ENCODE data around the gene HS6ST2.

Gene HS6ST2

GRCh38 chrX:132590350-132591026 is 367.9 kb downstream of the HS6ST2 start:
- H3K4me1 ChIP-seq (ENCODE audit: insufficient read depth, poor library complexity, severe bottlenecking): no peaks in the 10 kb centered on the region
- no peak for DNase-seq (ENCODE audit: low spot score)
- no peaks in the 10 kb centered on the region for H3K36me3 ChIP-seq (ENCODE audit: low read depth)
- no peak overlapping the region for H3K4me3 ChIP-seq (ENCODE audit: severe bottlenecking)
- H3K27ac ChIP-seq (ENCODE audit: poor library complexity, severe bottlenecking): no peak overlapping the region
- no peak for ATAC-seq (ENCODE audit: low read depth)
- no peak for TF ChIP-seq CTCF (IDR thresholded peaks at IDR 0.05; ENCODE audit: poor library complexity, severe bottlenecking)
- H3K9me3 ChIP-seq (ENCODE audit: severe bottlenecking): no peaks in the 10 kb centered on the region
- no peaks in the 10 kb centered on the region for H3K27me3 ChIP-seq (ENCODE audit: insufficient read depth, poor library complexity, severe bottlenecking)

DNA sequence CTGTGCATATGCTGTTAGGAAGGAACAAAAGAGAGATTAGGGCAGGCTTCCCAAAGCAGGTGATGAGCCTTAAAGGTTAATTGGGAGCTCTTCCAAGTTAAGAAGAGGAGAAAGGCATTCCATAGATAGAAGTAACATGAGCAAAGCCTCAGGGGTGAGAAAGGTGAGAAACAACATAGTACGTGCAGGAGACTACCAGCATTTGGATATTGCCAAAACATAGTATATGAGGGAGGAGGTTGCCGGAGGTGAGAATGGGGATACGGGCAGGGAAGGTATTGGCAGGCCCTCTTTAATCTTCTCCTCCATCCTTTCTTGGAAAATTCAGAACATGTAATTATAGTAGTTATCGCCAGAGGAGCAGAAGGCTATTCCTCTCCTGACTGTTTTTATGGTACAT is 373.5 kb downstream of the HS6ST2 start:
- ATAC-seq (ENCODE audit: low read depth) (no peak), DNase-seq (ENCODE audit: low spot score) (no peak)
- no peak overlapping the region for H3K4me3 ChIP-seq (ENCODE audit: severe bottlenecking)
- no peaks in the 10 kb centered on the region for H3K36me3 ChIP-seq (ENCODE audit: low read depth)
- no peaks in the 10 kb centered on the region for H3K27me3 ChIP-seq (ENCODE audit: insufficient read depth, poor library complexity, severe bottlenecking)
- H3K9me3 ChIP-seq (ENCODE audit: severe bottlenecking): no peaks in the 10 kb centered on the region
- no peak overlapping the region for H3K27ac ChIP-seq (ENCODE audit: poor library complexity, severe bottlenecking)
- TF ChIP-seq CTCF (IDR thresholded peaks at IDR 0.05; ENCODE audit: poor library complexity, severe bottlenecking): no peak
- H3K4me1 ChIP-seq (ENCODE audit: insufficient read depth, poor library complexity, severe bottlenecking): no peaks in the 10 kb centered on the region

GRCh38 chrX:132576939-132577338 is 381.5 kb downstream of the HS6ST2 start:
- ATAC-seq (ENCODE audit: low read depth) (no peak), DNase-seq (ENCODE audit: low spot score) (no peak)
- H3K4me1 ChIP-seq (ENCODE audit: insufficient read depth, poor library complexity, severe bottlenecking): no peaks in the 10 kb centered on the region
- no peak overlapping the region for H3K27ac ChIP-seq (ENCODE audit: poor library complexity, severe bottlenecking)
- H3K36me3 ChIP-seq (ENCODE audit: low read depth): no peaks in the 10 kb centered on the region
- H3K9me3 ChIP-seq (ENCODE audit: severe bottlenecking): no peaks in the 10 kb centered on the region
- H3K27me3 ChIP-seq (ENCODE audit: insufficient read depth, poor library complexity, severe bottlenecking): no peaks in the 10 kb centered on the region
- H3K4me3 ChIP-seq (ENCODE audit: severe bottlenecking): no peak overlapping the region
- no peak for TF ChIP-seq CTCF (IDR thresholded peaks at IDR 0.05; ENCODE audit: poor library complexity, severe bottlenecking)

All from RWPE2 (cell line).